OCI-LY7 (cell line): ENCODE results near the gene TMEM33.

Experiments used
- EZH2phosphoT487 ChIP-seq: fragments of 200-600 bp; sonication (generic); IDR thresholded peaks from 2 replicates; pipeline ENCODE4 v1.6.1; 2018; ENCODE audit warnings: low read depth, borderline replicate concordance, mild to moderate bottlenecking, mixed run types, antibody characterized with exemption, low read length, moderate library complexity, mixed read lengths
- TF ChIP-seq, protein P1 (sequence below): fragments of 200-600 bp; sonication (generic); conservative IDR thresholded peaks from 2 replicates; pipeline ENCODE4 v1.5.1; 2014; ENCODE audit warnings: mild to moderate bottlenecking, antibody characterized with exemption, low read length, moderate library complexity, mixed read lengths

DNA sequence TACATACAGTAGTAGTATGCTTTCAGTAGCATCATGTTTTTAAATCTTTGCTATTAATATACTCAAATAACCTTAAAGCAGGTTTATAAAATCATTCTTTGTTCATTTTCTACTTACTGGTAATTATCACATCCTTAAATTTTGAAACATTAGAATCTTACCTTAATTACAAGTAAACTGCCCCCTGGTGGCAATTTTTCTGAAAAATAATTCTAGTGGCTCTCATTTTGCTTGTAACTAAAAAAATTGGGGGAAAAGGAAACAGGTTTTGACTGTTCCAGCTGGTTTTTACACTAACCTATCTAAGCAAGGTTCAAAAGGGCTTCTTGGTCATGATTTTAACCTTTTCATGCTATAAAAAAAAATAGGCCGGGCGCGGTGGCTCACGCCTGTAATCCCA, 27.9 kb downstream of the TMEM33 start:
- TF ChIP-seq, protein P1, sequence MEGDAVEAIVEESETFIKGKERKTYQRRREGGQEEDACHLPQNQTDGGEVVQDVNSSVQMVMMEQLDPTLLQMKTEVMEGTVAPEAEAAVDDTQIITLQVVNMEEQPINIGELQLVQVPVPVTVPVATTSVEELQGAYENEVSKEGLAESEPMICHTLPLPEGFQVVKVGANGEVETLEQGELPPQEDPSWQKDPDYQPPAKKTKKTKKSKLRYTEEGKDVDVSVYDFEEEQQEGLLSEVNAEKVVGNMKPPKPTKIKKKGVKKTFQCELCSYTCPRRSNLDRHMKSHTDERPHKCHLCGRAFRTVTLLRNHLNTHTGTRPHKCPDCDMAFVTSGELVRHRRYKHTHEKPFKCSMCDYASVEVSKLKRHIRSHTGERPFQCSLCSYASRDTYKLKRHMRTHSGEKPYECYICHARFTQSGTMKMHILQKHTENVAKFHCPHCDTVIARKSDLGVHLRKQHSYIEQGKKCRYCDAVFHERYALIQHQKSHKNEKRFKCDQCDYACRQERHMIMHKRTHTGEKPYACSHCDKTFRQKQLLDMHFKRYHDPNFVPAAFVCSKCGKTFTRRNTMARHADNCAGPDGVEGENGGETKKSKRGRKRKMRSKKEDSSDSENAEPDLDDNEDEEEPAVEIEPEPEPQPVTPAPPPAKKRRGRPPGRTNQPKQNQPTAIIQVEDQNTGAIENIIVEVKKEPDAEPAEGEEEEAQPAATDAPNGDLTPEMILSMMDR, result peak; percentile 81
- TF ChIP-seq EZH2phosphoT487, result no peak
